ENCODE measurements around the gene EVA1B.

Gene EVA1B

GRCh38 chr1:36300526-36300925 lies 22.9 kb downstream of the EVA1B start:
- DNase-seq (ENCODE audit: low read depth) = no peak
- H3K4me3 ChIP-seq (ENCODE audit: low read length) = no peak overlapping the region

GRCh38 chr1:36298640-36299039 lies 24.8 kb downstream of the EVA1B start:
- TF ChIP-seq CTCF (conservative IDR thresholded peaks at IDR 0.05; ENCODE audit: low read depth, low read length) = no peak
- DNase-seq (ENCODE audit: low read depth) = no peak
- no peak overlapping the region for H3K4me3 ChIP-seq (ENCODE audit: low read length)

More at GRCh38 chr1:36300526-36300925, 22.9 kb downstream of the EVA1B start:
- TF ChIP-seq CTCF (conservative IDR thresholded peaks at IDR 0.05; ENCODE audit: low read depth, low read length) = no peak

GRCh38 chr1:36297062-36297461 lies 26.4 kb downstream of the EVA1B start:
- DNase-seq (ENCODE audit: low read depth) = no peak
- TF ChIP-seq CTCF (conservative IDR thresholded peaks at IDR 0.05; ENCODE audit: low read depth, low read length) = no peak
- H3K4me3 ChIP-seq (ENCODE audit: low read length) = no peak overlapping the region

GRCh38 chr1:36295390-36295789 lies 28.1 kb downstream of the EVA1B start:
- DNase-seq (ENCODE audit: low read depth) = no peak
- TF ChIP-seq CTCF (conservative IDR thresholded peaks at IDR 0.05; ENCODE audit: low read depth, low read length) = no peak
- no peak overlapping the region for H3K4me3 ChIP-seq (ENCODE audit: low read length)

GRCh38 chr1:36287595-36287994 lies 35.9 kb downstream of the EVA1B start:
- H3K4me3 ChIP-seq (ENCODE audit: low read length) = no peak overlapping the region
- no peak for DNase-seq (ENCODE audit: low read depth)
- TF ChIP-seq CTCF (conservative IDR thresholded peaks at IDR 0.05; ENCODE audit: low read depth, low read length) = no peak

- no peak for TF ChIP-seq CTCF (conservative IDR thresholded peaks at IDR 0.05; ENCODE audit: low read depth, low read length)
- no peak for DNase-seq (ENCODE audit: low read depth)
- H3K4me3 ChIP-seq (ENCODE audit: low read length) = no peak overlapping the region
Measured at GRCh38 chr1:36286802-36287201, 36.6 kb downstream of the EVA1B start.

GRCh38 chr1:36285443-36286101 lies 37.9 kb downstream of the EVA1B start:
- peak; percentile 51 for DNase-seq (ENCODE audit: low read depth)
- TF ChIP-seq CTCF (conservative IDR thresholded peaks at IDR 0.05; ENCODE audit: low read depth, low read length) = peak; percentile 73
- no peak overlapping the region for H3K4me3 ChIP-seq (ENCODE audit: low read length)

Data from retinal pigment epithelial cell (primary cell).